Colonic mucosa (tissue), 2 donors: ENCODE measurements around the gene HCLS1. TPM values are rescaled to one million over a fixed set of nuclear protein-coding genes. Genes with fewer than 3 reads are reported as not detected.

ENCODE experiments used
- total RNA-seq, 2 donors: library from RNA; stranded (reverse); fragmentation: NEBNext Ultra II Directional in 1 of 2; extraction: Animal tissue kit (Norgen Biotek cat#: 25700) in 1 of 2; gene quantifications; one replicate each; pipeline ENCODE4 v1.2.1, GENCODE V29; 2021
- donor health status: DM: no; HTN: no; CAD: no.
- donor health status: DM: no; HTN: no; CAD: no.

Gene HCLS1
- total RNA-seq, 2 donors from 2014 or later: 9.2 to 10.0 TPM

Other genes with a start within 250 kb of the HCLS1 start
- gene POLQ, start 114.9 kb downstream of the HCLS1 start, total RNA-seq: 10 to 100 TPM in 1 of 2 donors, 1 to 10 TPM in 1; 2.9 to 12.5 TPM
- not detected for gene ARGFX, start 93.0 kb downstream of the HCLS1 start, total RNA-seq
- gene FBXO40, start 67.5 kb downstream of the HCLS1 start, total RNA-seq: not detected
- gene GOLGB1, start 88.8 kb upstream of the HCLS1 start, total RNA-seq: 10 to 100 TPM; 47.2 to 75.6 TPM
- 10 to 100 TPM; 10.8 to 12.5 TPM for gene IQCB1, start 174.2 kb upstream of the HCLS1 start, total RNA-seq
- 1 to 10 TPM; 4.5 to 6.3 TPM for gene EAF2, start 174.3 kb upstream of the HCLS1 start, total RNA-seq
- 1 to 10 TPM; 1.4 to 3.1 TPM for gene SLC15A2, start 233.5 kb upstream of the HCLS1 start, total RNA-seq